ENCODE measurements around the gene LAYN. TPM values are rescaled to one million over a fixed set of nuclear protein-coding genes. Genes with fewer than 3 reads are reported as not detected.

LAYN gene
- polyA plus RNA-seq, 3 donors from 2014 or later, result 1.6 TPM; not detected in 2

- no peak overlapping the region for H3K4me3 Mint-ChIP-seq
- no peaks in the 10 kb centered on the region for H3K9me3 Mint-ChIP-seq
- H3K4me1 Mint-ChIP-seq, result peaks cover 0 to 4% of the 10 kb centered on the region in 2 donors
- H3K27ac Mint-ChIP-seq, result no peak overlapping the region
- no peaks in the 10 kb centered on the region for H3K36me3 Mint-ChIP-seq
- H3K27me3 Mint-ChIP-seq (ENCODE audit: low read depth in 3 of 3), result peaks cover 0 to 3% (median 0%) of the 10 kb centered on the region in 3 donors
- DNase-seq, result no peak
These were observed 35.2 kb downstream of the LAYN start for GRCh38 chr11:111575740-111576139.

- Mint-ChIP-seq H3K27me3 (ENCODE audit: low read depth in 3 of 3) (peaks cover 0 to 4% (median 0%) of the 10 kb centered on the region in 3 donors), H3K4me3 (no peak overlapping the region), H3K4me1 (peaks cover 0 to 4% of the 10 kb centered on the region in 2 donors), H3K36me3 (no peaks in the 10 kb centered on the region), H3K27ac (no peak overlapping the region), H3K9me3 (no peaks in the 10 kb centered on the region)
- no peak for DNase-seq
These were observed 37.3 kb downstream of the LAYN start for GRCh38 chr11:111577821-111578220.

- Mint-ChIP-seq H3K27me3 (ENCODE audit: low read depth in 3 of 3) (peaks cover 0 to 6% (median 0%) of the 10 kb centered on the region in 3 donors), H3K27ac (peak overlapping the region in 1 of 6 donors; percentile 15), H3K36me3 (no peaks in the 10 kb centered on the region), H3K9me3 (no peaks in the 10 kb centered on the region), H3K4me3 (no peak overlapping the region), H3K4me1 (no peaks in the 10 kb centered on the region)
- no peak for DNase-seq
These were observed 40.8 kb downstream of the LAYN start for GRCh38 chr11:111581341-111581740.

- H3K4me1 Mint-ChIP-seq, result no peaks in the 10 kb centered on the region
- no peaks in the 10 kb centered on the region for H3K9me3 Mint-ChIP-seq
- peaks cover 0 to 6% (median 0%) of the 10 kb centered on the region in 3 donors for H3K27me3 Mint-ChIP-seq (ENCODE audit: low read depth in 3 of 3)
- no peaks in the 10 kb centered on the region for H3K36me3 Mint-ChIP-seq
- H3K27ac Mint-ChIP-seq, result no peak overlapping the region
- DNase-seq, result no peak
- H3K4me3 Mint-ChIP-seq, result no peak overlapping the region
These were observed 41.6 kb downstream of the LAYN start for GRCh38 chr11:111582163-111582562.

GRCh38 chr11:111582881-111583280, 42.4 kb downstream of the LAYN start:
- H3K4me3 Mint-ChIP-seq, result no peak overlapping the region
- no peaks in the 10 kb centered on the region for H3K9me3 Mint-ChIP-seq
- no peaks in the 10 kb centered on the region for H3K4me1 Mint-ChIP-seq
- H3K27ac Mint-ChIP-seq, result no peak overlapping the region
- H3K36me3 Mint-ChIP-seq, result no peaks in the 10 kb centered on the region
- DNase-seq, result no peak
- peaks cover 0 to 6% (median 0%) of the 10 kb centered on the region in 3 donors for H3K27me3 Mint-ChIP-seq (ENCODE audit: low read depth in 3 of 3)

GRCh38 chr11:111585371-111585770, 44.9 kb downstream of the LAYN start:
- H3K27ac Mint-ChIP-seq, result no peak overlapping the region
- H3K4me3 Mint-ChIP-seq, result no peak overlapping the region

GRCh38 chr11:111586388-111586831, 45.9 kb downstream of the LAYN start:
- H3K27ac Mint-ChIP-seq, result no peak overlapping the region
- peak; percentile 43 to 59 (median 46) for DNase-seq
- H3K4me1 Mint-ChIP-seq, result no peaks in the 10 kb centered on the region
- no peaks in the 10 kb centered on the region for H3K9me3 Mint-ChIP-seq
- no peaks in the 10 kb centered on the region for H3K36me3 Mint-ChIP-seq
- H3K27me3 Mint-ChIP-seq (ENCODE audit: low read depth in 3 of 3), result peaks cover 0 to 6% (median 0%) of the 10 kb centered on the region in 3 donors
- H3K4me3 Mint-ChIP-seq, result no peak overlapping the region

More at GRCh38 chr11:111585371-111585770, 44.9 kb downstream of the LAYN start:
- no peaks in the 10 kb centered on the region for H3K4me1 Mint-ChIP-seq
- H3K27me3 Mint-ChIP-seq (ENCODE audit: low read depth in 3 of 3), result peaks cover 0 to 6% (median 0%) of the 10 kb centered on the region in 3 donors
- no peaks in the 10 kb centered on the region for H3K36me3 Mint-ChIP-seq
- no peaks in the 10 kb centered on the region for H3K9me3 Mint-ChIP-seq
- DNase-seq, result no peak

- no peaks in the 10 kb centered on the region for H3K36me3 Mint-ChIP-seq
- no peaks in the 10 kb centered on the region for H3K4me1 Mint-ChIP-seq
- no peak overlapping the region for H3K27ac Mint-ChIP-seq
- H3K4me3 Mint-ChIP-seq, result no peak overlapping the region
- no peak for DNase-seq
- H3K27me3 Mint-ChIP-seq (ENCODE audit: low read depth in 3 of 3), result peaks cover 0 to 2% (median 0%) of the 10 kb centered on the region in 3 donors
- H3K9me3 Mint-ChIP-seq, result no peaks in the 10 kb centered on the region
These were observed 48.6 kb downstream of the LAYN start for GRCh38 chr11:111589114-111589513.

- no peaks in the 10 kb centered on the region for H3K36me3 Mint-ChIP-seq
- H3K27me3 Mint-ChIP-seq (ENCODE audit: low read depth in 3 of 3), result peaks cover 0 to 4% (median 2%) of the 10 kb centered on the region in 3 donors
- no peak overlapping the region for H3K27ac Mint-ChIP-seq
- no peak overlapping the region for H3K4me3 Mint-ChIP-seq
- no peak for DNase-seq
- no peaks in the 10 kb centered on the region for H3K9me3 Mint-ChIP-seq
- H3K4me1 Mint-ChIP-seq, result no peaks in the 10 kb centered on the region
These were observed 49.5 kb downstream of the LAYN start for GRCh38 chr11:111589886-111590499.

- Mint-ChIP-seq H3K27me3 (ENCODE audit: low read depth in 3 of 3) (peaks cover 0 to 7% (median 2%) of the 10 kb centered on the region in 3 donors), H3K9me3 (no peaks in the 10 kb centered on the region), H3K36me3 (no peaks in the 10 kb centered on the region), H3K27ac (no peak overlapping the region), H3K4me1 (no peaks in the 10 kb centered on the region), H3K4me3 (no peak overlapping the region)
- DNase-seq, result no peak
These were observed 50.9 kb downstream of the LAYN start for GRCh38 chr11:111591187-111591960.

- no peaks in the 10 kb centered on the region for H3K36me3 Mint-ChIP-seq
- peaks cover 0 to 7% (median 2%) of the 10 kb centered on the region in 3 donors for H3K27me3 Mint-ChIP-seq (ENCODE audit: low read depth in 3 of 3)
- H3K9me3 Mint-ChIP-seq, result no peaks in the 10 kb centered on the region
- no peak overlapping the region for H3K4me3 Mint-ChIP-seq
- H3K27ac Mint-ChIP-seq, result no peak overlapping the region
- peaks cover 0 to under 1% of the 10 kb centered on the region in 2 donors for H3K4me1 Mint-ChIP-seq
- DNase-seq, result no peak
These were observed 52.0 kb downstream of the LAYN start for GRCh38 chr11:111592491-111592890.

GRCh38 chr11:111596319-111596718, 55.8 kb downstream of the LAYN start:
- peaks cover 4 to 7% of the 10 kb centered on the region in 2 donors for H3K4me1 Mint-ChIP-seq
- H3K9me3 Mint-ChIP-seq, result no peaks in the 10 kb centered on the region
- peaks cover 0 to 7% (median 2%) of the 10 kb centered on the region in 3 donors for H3K27me3 Mint-ChIP-seq (ENCODE audit: low read depth in 3 of 3)
- no peak overlapping the region for H3K27ac Mint-ChIP-seq
- no peak overlapping the region for H3K4me3 Mint-ChIP-seq
- no peak for DNase-seq
- H3K36me3 Mint-ChIP-seq, result no peaks in the 10 kb centered on the region

GRCh38 chr11:111598148-111598547, 57.6 kb downstream of the LAYN start:
- Mint-ChIP-seq H3K27ac (peak overlapping the region; percentile 74 to 87 (median 80)), H3K27me3 (ENCODE audit: low read depth in 3 of 3) (peaks cover 4 to 8% (median 8%) of the 10 kb centered on the region in 3 donors), H3K9me3 (no peaks in the 10 kb centered on the region), H3K4me3 (peak overlapping the region in 2 of 5 donors; percentile 56 to 72), H3K4me1 (peaks cover 9 to 16% of the 10 kb centered on the region in 2 donors), H3K36me3 (no peaks in the 10 kb centered on the region)
- no peak for DNase-seq

GRCh38 chr11:111598559-111598958, 58.0 kb downstream of the LAYN start:
- Mint-ChIP-seq H3K4me3 (no peak overlapping the region), H3K36me3 (no peaks in the 10 kb centered on the region), H3K27ac (peak overlapping the region in 3 of 6 donors; percentile 29 to 86 (median 49)), H3K27me3 (ENCODE audit: low read depth in 3 of 3) (peaks cover 5 to 12% (median 12%) of the 10 kb centered on the region in 3 donors), H3K4me1 (peaks cover 13 to 20% of the 10 kb centered on the region in 2 donors), H3K9me3 (no peaks in the 10 kb centered on the region)
- no peak for DNase-seq
